Measurements from ENCODE around the gene CIB2. TPM values are rescaled to one million over a fixed set of nuclear protein-coding genes. Genes with fewer than 3 reads are reported as not detected.

CIB2 gene
- polyA plus RNA-seq, 1 donor (not counting 4 experiments of a cell fraction or from before 2014, with no cell fraction given), result 4.1 TPM

DNA sequence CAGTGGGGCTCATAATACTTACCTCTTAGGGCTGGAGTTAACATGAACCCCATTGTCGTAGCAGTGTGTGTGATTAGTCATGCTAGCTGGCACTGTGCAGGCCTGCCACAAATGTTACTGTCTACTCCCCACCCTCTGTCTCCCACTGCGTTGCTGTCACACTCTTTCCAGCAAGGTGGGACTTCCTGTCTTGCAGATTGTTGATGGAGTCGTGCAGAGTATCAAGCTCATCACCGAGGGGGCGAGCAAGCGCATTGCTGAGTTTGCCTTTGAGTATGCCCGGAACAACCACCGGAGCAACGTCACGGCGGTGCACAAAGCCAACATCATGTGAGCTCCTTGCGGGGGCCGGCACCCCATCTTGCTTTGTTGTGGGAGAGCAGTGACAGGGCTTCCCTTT, 30.8 kb upstream of the CIB2 start:
- no peak overlapping the region for H2AFZ ChIP-seq (ENCODE audit: control insufficient read depth, low read length)
- no peaks in the 10 kb centered on the region for H3K9me1 ChIP-seq (ENCODE audit: control insufficient read depth, extremely low read depth, insufficient read depth, low read length)
- H3K4me3 ChIP-seq (ENCODE audit: control insufficient read depth in 2 of 3, extremely low read depth in 1 of 3, insufficient read depth in 2 of 3, low read depth in 1 of 3, low read length in 3 of 3), result no peak overlapping the region
- H3K9ac ChIP-seq (ENCODE audit: control insufficient read depth, extremely low read depth, insufficient read depth, low read length), result no peak overlapping the region
- DNase-seq (ENCODE audit: low read depth, low spot score) (no peak), FAIRE-seq (no peak)
- no peak overlapping the region for H3K4me2 ChIP-seq (ENCODE audit: control insufficient read depth, extremely low read depth, insufficient read depth, low read depth, low read length)
- no peaks in the 10 kb centered on the region for H4K20me1 ChIP-seq (ENCODE audit: control insufficient read depth, extremely low read depth, insufficient read depth, low read length)
- no peaks in the 10 kb centered on the region for H3K79me2 ChIP-seq (ENCODE audit: control insufficient read depth, insufficient read depth, low read length)
- TF ChIP-seq, protein P1, sequence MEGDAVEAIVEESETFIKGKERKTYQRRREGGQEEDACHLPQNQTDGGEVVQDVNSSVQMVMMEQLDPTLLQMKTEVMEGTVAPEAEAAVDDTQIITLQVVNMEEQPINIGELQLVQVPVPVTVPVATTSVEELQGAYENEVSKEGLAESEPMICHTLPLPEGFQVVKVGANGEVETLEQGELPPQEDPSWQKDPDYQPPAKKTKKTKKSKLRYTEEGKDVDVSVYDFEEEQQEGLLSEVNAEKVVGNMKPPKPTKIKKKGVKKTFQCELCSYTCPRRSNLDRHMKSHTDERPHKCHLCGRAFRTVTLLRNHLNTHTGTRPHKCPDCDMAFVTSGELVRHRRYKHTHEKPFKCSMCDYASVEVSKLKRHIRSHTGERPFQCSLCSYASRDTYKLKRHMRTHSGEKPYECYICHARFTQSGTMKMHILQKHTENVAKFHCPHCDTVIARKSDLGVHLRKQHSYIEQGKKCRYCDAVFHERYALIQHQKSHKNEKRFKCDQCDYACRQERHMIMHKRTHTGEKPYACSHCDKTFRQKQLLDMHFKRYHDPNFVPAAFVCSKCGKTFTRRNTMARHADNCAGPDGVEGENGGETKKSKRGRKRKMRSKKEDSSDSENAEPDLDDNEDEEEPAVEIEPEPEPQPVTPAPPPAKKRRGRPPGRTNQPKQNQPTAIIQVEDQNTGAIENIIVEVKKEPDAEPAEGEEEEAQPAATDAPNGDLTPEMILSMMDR (optimal IDR thresholded peaks at IDR 0.05 in 1 of 3, IDR thresholded peaks at IDR 0.05 in 1 of 3, conservative IDR thresholded peaks at IDR 0.05 in 1 of 3; ENCODE audit: extremely low read depth in 1 of 3, insufficient read depth in 2 of 3, low read length in 3 of 3), result no peak
- TF ChIP-seq EZH2 (IDR thresholded peaks at IDR 0.05; ENCODE audit: low read length), result no peak
- no peaks in the 10 kb centered on the region for H3K27me3 ChIP-seq (ENCODE audit: control insufficient read depth, extremely low read depth, insufficient read depth, low read length)
- H3K9me3 ChIP-seq (ENCODE audit: control insufficient read depth, low read depth, low read length), result no peaks in the 10 kb centered on the region
- H3K27ac ChIP-seq (ENCODE audit: control insufficient read depth, insufficient read depth, low read length), result no peak overlapping the region
- dilution Hi-C loops (cut with MboI; ENCODE audit: extremely low pct_ligation_motif_present, low sequenced_read_pairs), result no loop called here
- no peaks in the 10 kb centered on the region for H3K4me1 ChIP-seq (ENCODE audit: control insufficient read depth, extremely low read depth, insufficient read depth, low read length)
- peaks cover 17 to 31% of the 10 kb centered on the region in 2 experiments for H3K36me3 ChIP-seq (ENCODE audit: control insufficient read depth in 2 of 2, extremely low read depth in 1 of 2, insufficient read depth in 2 of 2, low read length in 2 of 2)

DNA sequence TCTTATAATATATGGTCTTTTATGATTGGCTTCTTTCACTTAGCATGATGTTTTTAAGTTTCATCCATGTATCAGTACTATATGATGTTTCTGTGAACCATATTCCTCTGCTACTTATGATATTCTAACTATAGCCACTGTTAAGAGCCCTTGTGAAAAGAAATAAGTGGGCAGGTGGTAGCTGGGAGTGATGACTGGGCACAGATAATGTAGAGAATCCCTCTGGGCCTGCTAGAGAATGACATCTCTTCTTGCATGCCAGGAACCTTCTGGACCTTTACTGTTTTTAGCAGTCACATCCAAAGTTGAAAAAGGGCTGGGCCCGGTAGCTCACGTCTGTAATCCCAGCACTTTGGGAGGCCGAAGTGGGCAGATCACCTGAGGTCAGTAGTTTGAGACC, 28.1 kb upstream of the CIB2 start:
- Histone ChIP-seq H3K27ac (ENCODE audit: control insufficient read depth, insufficient read depth, low read length) (no peak overlapping the region), H3K9ac (ENCODE audit: control insufficient read depth, extremely low read depth, insufficient read depth, low read length) (no peak overlapping the region), H3K4me2 (ENCODE audit: control insufficient read depth, extremely low read depth, insufficient read depth, low read depth, low read length) (no peak overlapping the region), H3K27me3 (ENCODE audit: control insufficient read depth, extremely low read depth, insufficient read depth, low read length) (no peaks in the 10 kb centered on the region), H2AFZ (ENCODE audit: control insufficient read depth, low read length) (no peak overlapping the region), H3K9me3 (ENCODE audit: control insufficient read depth, low read depth, low read length) (no peaks in the 10 kb centered on the region), H3K36me3 (ENCODE audit: control insufficient read depth in 2 of 2, extremely low read depth in 1 of 2, insufficient read depth in 2 of 2, low read length in 2 of 2) (peaks cover 11 to 17% of the 10 kb centered on the region in 2 experiments), H3K4me3 (ENCODE audit: control insufficient read depth in 2 of 3, extremely low read depth in 1 of 3, insufficient read depth in 2 of 3, low read depth in 1 of 3, low read length in 3 of 3) (no peak overlapping the region), H3K9me1 (ENCODE audit: control insufficient read depth, extremely low read depth, insufficient read depth, low read length) (no peaks in the 10 kb centered on the region), H3K79me2 (ENCODE audit: control insufficient read depth, insufficient read depth, low read length) (peaks cover 2% of the 10 kb centered on the region), H3K4me1 (ENCODE audit: control insufficient read depth, extremely low read depth, insufficient read depth, low read length) (peaks cover 17% of the 10 kb centered on the region), H4K20me1 (ENCODE audit: control insufficient read depth, extremely low read depth, insufficient read depth, low read length) (no peaks in the 10 kb centered on the region)
- TF ChIP-seq EZH2 (IDR thresholded peaks at IDR 0.05; ENCODE audit: low read length), result no peak
- TF ChIP-seq, protein P1 (optimal IDR thresholded peaks at IDR 0.05 in 1 of 3, IDR thresholded peaks at IDR 0.05 in 1 of 3, conservative IDR thresholded peaks at IDR 0.05 in 1 of 3; ENCODE audit: extremely low read depth in 1 of 3, insufficient read depth in 2 of 3, low read length in 3 of 3), result no peak
- no peak for DNase-seq (ENCODE audit: low read depth, low spot score)
- FAIRE-seq, result no peak
- dilution Hi-C loops (cut with MboI; ENCODE audit: extremely low pct_ligation_motif_present, low sequenced_read_pairs), result no loop called here

All from keratinocyte (primary cell).